RPMI8226 (cell line): Measurements from ENCODE around the gene TIAM2.
"Not testable (repeated sequence)": the region's sequence is repeated elsewhere in the genome, so short reads cannot be mapped to it uniquely, and the experiment has no call there.

Source experiments
- DNase-seq: peaks from one replicate; pipeline ENCODE4 v3.0.0-alpha.2; 2015

TIAM2 gene

DNA sequence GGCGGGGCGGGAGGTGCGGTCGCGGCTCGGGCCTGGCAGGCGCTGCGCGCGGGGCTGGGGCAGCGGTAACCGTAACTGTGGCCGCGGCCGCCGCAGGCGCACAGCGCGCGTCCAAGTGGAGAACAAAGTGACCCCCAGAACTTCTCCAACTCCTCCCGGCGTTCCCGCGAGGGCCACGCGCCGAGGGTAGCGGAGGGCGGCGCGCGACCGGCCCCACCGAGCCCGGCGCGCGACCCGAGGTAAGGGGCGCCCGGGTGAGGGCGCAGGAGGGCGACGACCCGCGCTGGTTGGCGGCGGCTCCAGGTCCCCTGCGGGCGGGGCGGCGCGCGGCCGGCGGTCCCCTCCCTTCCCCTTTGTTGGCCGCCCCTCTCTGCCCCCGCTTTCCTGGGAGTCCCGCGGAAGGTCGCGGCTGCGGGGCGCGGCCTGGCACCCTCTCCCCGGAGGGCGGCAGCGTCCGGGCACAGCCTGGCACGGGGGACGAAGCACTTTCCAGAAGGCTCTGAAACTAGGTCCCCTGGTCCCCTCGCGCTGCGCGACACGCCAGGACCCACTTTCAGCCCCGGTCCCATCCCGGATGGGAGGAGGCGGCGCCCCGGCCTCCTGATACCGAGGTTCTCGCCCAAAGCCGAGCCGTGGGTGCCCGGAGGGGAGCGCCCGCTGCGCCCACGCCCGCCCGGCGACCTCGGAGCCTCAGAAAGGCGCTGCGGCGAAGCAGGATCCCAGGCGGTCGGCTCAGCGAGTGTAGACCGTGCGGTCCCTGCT is at the start of gene TIAM2:
TSS of gene TIAM2 (plus strand) at position 62 of the 762 bp plus-strand sequence. CDS start 133,909 bp downstream, outside the sequence.
- no peak for DNase-seq

DNA sequence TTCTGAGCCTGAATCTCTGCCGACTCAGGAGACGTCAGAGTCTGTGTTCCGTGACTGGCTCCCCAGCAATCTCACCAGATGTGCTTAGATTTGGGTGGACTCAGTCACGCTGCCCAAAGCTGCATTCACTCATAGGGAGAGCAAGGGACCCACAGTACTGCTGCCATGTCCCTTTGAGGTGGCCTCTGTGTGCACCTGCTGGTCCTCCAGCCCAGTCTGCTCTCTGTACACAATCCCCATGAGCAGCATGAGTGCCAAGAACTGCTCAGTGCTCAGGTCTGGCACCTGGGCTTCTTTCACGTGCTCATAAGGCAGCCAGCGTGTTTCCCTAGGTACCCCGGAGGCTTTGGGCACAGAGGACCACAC is 44.2 kb upstream of the TIAM2 start:
- DNase-seq = no peak

DNA sequence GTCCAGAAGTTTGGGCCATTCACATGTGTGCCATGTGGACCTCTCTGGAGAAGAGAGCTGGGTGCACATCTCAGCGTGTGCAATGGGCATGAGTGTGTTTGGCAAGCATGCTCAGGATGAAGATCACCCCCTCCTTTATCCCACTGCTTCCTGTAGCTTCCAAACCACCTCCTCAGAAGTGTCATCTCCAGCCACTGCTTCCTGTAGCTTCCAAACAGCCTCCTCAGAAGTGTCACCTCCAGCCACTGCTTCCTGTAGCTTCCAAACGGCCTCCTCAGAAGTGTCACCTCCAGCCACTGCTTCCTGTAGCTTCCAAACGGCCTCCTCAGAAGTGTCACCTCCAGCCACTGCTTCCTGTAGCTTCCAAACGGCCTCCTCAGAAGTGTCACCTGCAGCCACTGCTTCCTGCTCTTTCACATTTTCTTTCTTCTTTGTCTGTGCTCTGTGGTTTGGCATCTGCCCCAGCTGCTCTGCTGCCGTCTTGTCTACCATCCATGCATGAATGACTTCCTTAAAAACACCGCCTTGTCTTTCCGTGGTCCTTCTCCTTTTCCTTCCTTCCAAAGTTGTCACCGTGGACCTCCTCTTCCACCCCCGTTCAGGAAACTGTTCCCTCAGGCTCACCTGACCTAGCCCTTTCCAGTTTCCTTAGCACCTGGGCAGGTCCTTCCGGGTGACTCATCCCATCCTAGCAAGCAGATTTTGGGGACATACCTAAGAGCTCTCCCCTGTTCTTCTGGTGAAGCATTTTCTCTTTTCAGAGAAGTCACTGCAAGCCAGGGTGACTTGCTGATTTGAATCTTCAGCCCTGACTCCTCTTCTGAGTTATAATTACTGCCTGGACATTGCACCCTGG is 43.5 kb upstream of the TIAM2 start:
- peak; percentile 60 for DNase-seq

DNA sequence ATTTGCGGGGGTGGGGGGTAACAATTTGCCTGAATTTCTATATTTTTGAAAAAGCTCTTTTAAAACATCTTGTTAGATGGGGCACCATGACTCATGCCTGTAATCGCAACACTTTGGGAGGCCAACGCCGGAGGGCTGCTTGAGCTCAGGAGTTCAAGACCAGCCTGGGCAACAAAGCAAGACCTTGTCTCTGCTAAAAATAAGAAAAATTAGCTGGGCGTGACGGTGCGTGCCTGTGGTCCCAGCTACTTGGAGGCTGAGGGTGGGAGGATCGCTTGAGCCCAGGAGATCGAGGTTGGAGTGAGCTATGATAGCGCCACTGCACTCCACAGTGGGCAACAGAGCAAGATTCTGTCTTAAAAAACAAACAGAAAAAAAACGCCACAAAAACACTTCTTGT is 41.5 kb upstream of the TIAM2 start:
- no peak for DNase-seq

DNA sequence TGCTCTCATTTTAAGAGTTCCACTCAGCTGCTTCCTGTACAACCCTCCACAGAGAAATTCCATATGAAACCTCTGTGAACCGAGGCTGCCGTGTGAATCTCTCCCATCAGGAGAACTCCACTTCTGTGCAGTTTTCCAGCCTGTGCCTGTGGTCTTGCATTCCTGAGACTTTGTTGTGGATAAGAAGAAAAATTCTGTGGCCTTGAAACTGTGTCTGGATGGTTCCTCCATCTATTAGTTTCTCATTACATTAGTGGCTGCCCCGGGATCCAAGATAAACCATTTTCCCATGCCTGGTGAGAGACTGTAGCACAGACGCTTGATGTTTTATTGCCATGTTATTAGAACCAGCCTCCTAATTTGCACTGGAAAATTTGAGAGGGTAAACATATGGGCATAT is 40.8 kb upstream of the TIAM2 start:
- no peak for DNase-seq

DNA sequence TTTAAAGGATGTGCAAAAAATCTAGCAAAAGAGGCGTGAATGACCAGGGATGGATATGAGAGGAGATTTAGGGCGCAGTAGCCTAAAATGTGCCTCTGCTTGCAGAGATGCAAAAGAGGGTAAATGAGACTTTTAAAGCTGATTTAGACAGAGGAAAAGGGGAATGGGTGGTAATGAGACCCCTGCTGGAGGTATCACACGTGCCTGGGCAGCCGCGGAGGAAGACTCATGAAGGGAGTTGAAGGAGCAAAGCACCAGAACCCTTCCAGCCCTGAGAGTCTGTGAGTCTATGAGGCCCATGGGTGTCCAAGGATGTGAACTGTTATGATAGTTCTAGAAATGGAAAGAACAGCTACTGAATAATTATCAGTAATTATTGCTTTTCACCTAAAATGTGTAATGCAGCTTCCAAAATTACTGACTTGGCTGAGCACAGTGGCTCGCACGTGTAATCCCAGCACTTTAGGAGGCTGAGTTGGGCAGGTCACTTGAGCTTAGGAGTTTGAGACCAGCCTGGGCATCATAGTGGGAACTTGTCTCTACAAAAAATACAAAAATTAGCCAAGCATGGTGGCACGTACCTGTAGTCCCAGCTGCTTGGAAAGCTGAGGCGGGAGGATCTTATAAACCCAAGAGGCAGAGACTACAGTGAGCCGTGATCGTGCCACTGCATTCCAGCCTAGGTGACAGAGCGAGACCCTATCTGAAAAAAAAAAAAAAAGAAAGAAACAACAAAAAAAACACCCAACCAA is 38.2 kb upstream of the TIAM2 start:
- DNase-seq = no peak

DNA sequence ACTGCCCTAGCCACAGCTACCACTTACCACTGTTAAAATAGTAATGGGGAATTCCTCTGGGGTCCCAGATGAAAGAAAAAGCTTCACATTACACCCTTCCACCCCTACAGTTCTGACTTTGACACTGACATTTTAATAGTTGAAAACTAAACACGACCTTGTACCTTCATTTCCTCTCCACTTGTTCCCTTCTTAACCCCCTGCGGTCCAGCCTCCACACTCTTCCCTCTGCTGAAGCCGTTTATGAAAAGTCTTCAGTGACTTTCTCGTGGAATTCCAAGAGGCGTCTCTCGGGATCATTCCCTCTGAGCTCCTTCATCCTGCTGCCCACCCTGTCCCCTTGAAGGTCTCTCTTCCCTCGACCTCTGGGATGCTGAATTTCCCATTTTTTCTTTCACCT is 36.6 kb upstream of the TIAM2 start:
- no peak for DNase-seq

DNA sequence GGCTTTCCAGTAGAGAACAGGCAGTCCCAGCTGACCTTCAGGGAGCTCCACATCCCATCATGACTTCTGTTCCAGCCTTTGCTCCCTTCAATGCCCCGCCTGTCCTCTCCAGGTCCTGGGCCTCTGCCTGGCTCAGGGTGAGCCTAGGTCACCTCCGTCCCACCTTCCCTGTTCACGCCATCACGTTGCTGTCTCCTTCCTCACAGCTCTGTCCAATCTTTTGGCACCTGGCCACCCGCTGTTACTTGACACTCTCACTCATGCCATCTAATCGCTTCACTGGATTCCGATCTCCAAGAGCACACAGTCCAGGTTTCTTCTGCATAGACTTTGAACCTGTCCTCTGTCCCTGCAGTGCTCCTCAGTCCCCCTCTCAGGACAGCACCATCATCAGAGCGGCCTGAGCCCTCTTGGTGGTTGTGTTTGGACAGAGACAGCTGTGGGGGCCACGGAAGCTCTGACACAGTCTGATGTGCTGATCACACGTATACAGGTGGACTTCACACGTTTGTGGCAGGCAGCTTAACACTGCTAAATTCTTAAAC is 34.7 kb upstream of the TIAM2 start:
- DNase-seq = no peak

DNA sequence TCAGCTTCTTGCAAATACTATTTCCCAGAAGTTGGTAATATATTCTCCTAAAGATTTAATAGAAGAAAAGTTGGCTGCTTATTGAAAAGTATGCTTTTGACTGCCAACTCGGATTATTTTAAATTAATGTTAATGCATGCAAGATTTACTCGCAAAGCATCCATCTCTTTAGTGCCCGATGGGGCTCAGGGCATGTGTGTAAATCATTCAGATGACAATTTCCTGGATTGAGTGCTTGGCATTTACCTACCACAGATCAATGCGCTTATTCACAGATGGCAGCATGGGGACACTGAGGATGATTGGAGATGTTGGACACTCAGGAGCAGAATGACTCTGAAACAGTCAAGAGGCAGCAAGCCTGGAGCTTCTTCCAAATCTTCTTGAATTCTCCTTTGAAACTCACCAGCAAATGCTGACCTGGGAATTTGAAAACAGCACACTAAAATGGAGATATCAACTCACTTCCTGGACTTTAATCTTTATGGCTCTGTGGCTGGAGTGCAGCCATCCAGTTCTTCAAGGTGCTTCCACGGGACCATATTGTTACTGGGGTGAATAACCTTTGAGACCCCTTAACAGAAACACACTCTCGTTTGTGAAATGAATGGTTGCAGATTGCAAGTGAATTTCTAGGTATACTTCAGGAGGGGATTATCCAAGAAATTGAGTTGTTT is 34.1 kb upstream of the TIAM2 start:
- DNase-seq = no peak

DNA sequence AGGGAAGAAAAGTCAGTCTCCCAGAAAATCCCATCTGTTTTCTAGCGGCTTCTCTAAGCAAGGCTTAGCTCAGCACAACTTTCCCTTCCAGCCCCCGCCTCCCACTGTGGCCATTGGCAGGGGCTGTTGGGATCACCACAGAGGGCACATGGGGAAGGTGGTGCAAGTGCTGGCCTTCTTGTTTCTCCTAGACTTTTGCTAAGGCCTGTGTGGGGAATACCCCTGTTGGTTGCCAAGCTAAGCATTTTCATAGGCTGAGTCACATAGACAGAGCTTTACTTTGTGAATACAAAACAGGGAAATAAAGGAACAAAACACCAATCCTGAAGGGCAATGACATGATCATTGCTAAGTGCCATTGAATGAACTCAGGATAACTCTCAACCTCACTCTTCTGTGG is 32.4 kb upstream of the TIAM2 start:
- DNase-seq = no peak

DNA sequence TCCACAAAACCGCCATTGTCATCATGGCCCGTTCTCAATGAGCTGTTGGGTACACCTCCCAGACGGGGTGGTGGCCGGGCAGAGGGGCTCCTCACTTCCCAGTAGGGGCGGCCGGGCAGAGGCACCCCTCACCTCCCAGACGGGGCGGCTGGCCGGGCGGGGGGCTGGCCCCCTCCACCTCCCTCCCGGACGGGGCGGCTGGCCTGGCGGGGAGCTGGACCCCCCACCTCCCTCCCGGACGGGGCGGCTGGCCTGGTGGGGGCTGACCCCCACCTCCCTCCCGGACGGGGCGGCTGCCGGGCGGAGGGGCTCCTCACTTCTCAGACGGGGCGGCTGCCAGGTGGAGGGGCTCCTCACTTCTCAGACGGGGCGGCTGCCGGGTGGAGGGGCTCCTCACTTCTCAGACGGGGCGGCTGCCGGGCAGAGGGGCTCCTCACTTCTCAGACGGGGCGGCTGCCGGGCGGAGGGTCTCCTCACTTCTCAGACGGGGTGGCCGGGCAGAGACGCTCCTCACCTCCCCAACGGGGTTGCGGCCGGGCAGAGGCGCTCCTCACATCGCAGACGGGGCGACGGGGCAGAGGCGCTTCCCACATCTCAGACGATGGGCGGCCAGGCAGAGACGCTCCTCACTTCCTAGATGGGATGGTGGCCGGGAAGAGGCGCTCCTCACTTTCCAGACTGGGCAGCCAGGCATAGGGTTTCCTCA is 28.9 kb upstream of the TIAM2 start:
- DNase-seq = not testable (repeated sequence)

DNA sequence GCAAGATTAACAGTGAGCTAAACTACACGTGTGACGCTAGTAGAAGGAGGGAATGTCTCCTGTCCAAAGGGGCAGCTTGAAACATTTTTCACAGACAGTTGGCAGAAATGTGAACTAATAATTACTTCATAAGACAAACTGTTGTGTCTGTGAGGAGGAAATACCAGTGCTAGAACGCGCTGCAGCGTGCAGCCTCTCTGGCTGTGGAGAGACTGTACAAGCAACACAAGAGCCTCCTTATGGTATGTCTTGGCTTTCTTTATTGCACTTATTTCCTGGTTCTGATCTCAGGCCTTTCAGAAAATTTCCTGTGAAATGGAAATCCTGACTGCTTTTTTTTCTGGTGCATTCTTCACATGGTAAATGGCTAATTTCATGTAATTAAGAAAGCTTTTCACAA is 25.3 kb upstream of the TIAM2 start:
- no peak for DNase-seq

DNA sequence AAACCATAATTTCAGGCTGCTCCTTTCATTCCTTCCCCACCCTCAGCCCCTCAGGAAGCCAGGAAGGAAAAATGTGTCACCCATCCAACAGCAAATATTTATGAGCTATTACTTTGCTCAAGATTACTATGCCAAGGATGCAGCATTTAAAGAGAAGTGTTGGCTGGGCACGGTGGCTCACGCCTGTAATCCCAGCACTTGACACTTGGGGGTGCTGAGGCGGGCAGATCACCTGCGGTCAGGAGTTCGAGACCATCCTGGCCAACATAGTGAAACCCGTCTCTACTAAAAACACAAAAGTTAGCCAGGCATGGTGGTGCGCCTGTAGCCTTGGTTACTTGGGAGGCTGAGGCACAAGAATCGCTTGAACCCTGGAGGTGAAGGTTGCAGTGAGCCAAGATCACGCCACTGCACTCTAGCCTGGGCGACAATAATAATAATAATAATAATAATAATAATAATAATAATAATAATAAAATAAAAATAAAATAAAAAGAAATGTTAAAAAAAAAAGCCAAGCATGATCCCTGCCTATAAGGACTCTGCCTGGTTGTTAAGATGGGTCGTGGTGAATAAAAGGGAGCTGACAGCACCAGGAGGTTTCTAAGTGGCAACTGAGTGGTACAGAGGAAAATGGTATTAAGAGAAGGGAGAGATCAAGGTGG is 20.5 kb upstream of the TIAM2 start:
- no peak for DNase-seq

DNA sequence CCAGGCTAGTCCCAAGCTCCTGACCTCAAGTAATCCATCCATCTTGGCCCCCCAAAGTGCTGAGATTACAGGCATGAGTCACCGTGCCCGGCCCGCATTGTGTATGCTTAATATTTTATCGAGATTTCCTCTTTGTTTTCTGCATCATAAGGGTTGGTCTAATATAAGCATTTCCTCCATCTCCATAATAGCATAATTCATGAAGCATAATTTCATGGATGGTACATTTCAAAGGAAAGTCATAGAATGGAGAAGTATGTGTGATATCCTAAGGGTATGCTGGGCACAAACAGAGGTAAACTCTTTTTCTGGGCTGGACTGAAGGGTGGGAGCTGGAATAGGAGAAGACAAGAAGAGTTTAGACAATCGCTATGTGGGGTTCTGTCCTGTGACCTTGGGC is 17.5 kb upstream of the TIAM2 start:
- DNase-seq = no peak

DNA sequence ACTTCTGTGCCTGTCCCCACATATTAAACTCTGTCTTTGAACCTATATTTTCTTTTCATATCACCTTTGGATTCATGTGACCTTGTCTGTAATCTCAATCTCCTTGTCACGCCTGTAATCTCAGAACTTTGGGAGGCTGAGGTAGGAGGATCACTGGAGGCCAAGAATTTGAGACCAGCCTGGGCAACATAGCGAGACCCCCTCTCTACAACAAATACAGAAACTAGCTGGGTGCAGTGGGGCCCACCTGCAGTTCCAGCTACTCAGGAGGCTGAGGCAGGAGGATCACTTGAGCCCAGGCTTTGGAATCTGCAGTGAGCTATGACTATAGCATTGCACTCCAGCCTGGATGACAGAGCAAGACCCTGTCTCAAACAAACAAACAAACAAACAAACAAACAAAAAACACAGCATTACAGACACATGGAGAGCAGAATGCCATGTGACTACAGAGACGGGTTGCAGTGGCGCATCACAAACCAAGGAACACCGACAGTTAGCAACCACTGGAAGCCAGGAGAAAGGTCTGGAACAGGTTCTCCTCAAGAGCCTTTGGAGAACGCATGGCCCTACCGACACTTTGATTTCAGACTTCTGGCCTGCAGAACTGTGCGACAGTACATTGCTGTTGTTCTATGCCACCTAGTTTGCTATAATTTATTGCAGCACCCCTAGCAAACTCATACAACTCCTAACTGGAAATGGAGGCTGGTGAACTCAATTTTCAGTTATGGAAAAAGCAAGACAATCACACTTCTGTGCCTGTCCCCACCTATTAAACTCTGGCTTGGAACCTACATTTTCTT is 14.6 kb upstream of the TIAM2 start:
- DNase-seq = no peak

DNA sequence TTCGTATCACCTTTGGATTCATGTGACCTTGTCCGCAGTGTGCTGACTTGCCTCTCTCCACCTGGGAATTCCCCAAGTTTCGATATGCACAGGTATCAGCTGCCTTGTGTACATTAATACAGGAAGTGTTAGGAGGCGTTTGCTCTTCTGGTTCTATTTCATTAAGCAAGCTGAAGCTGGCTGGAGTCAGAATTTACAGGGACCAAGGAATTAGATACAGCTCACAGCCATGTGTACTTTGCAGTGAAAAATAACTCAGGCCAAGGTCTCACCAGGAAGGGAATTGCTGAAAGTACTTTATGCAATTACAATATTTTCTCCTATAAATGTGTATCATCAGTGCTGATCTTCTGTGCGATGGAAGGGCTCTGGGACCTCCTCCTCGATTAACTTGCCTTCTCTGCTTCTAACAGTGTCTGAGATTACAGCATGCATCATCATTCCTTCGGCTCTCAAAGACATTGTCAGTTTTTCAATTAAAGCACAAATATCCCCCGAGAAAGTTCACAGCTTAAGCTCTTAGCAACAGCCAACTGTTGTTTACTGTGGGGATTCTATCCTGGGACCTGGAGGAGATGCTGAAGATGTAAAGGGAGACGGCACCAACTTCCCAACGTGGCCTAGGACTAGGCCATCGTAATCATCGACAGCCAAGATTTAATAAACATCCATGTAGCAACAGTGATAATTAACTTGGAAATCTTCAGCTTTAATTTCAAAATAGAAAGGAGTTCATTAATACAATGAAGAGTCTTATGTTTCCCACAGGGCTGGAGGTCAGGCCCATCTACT is 13.8 kb upstream of the TIAM2 start:
- peak; percentile 9 for DNase-seq

DNA sequence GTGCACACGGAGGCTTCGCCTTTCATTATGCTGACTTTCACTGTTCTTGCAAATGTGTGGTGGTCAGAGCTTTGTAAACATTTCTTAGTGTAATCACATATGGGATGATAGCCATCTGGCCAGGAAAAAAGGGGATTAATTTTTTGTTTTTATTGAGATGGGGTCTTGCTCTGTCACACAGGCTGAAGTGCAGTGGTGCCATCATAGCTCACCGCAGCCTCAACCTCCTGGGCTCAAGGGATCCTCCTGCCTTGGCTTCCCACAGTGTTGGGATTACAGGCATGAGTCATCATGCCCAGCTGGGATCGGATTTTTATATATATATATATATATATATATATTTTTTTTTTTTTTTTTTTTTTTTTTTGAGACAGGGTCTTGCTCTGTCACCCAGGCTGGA is 11.0 kb upstream of the TIAM2 start:
- no peak for DNase-seq

DNA sequence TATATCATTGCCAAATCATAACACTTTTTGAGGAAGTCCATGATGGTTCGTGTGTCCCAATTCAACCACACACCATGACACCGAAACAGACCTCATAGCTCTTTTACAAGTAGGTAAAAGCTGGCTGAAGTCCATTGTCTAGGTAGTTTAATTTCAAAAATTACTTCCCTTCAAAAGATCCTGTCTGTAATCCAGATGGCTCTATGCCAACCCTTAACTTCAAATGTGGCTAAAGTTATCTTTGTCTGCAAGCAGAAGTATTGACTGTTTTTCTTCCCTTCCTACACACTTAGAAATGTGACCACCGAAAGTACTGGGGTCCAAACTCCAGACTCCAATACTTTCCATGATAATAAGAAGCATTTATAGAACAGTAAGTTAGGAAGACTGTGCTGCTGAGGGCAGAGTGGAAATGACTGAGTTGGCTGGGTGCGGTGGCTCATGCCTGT is 8.3 kb upstream of the TIAM2 start:
- peak; percentile 24 for DNase-seq

DNA sequence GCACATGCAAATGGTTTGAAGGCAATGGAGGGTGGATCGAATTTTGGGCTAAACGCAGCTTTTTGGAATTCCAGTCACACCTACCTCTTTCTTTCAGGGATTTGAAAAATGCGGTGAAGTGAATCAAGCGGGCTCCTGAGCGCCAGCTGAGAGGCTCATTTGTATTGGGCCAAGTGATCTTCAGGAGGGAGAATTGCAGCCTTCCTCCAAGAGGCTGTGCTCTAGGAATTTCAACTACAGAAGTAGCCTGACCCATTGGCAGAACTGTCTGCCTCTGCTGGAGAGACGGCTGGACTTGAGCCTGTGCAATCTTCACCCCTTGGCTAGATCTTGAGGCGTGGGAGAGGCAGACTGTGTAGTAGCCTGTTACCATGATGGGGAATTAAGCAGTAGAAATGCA is 5.7 kb upstream of the TIAM2 start:
- DNase-seq = no peak

DNA sequence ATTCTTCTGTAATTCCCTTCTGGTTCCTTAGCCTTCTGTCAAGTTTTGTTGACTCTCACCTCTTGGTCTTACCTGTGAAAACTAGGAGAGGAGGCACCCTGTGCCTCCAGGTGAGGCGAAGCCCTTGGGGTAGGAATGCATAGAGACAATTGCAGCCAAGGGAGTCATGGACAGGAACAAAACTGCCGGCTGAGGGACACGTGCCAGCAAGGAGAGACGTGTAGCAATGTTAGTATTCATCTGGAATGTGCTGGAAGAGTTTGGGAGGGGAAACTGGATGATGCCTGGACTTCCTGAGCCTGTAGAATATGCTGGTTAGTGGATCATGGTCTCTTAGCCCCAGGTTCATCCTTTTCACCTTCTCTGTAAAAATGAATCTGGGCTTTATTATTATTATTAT is 3.9 kb upstream of the TIAM2 start:
- DNase-seq = no peak
